ENCODE data around the gene GRK5.

- TF ChIP-seq CTCF (IDR thresholded peaks at IDR 0.05), result no peak
- no peak for TF ChIP-seq POLR2A (IDR thresholded peaks at IDR 0.05)
These were observed 186.5 kb downstream of the GRK5 start for GRCh38 chr10:119393845-119394244.

All from lower leg skin (tissue), 3 donors.